WTC11 (cell line): Measurements from ENCODE around the gene DERL2.

Experiments
- ELF4 ChIP-seq: sonication (generic); formaldehyde crosslinking; IDR thresholded peaks from 2 replicates; pipeline ENCODE4 v1.8.1; 2022; ENCODE audit warnings: low read depth, mild to moderate bottlenecking, moderate library complexity, missing genetic modification reagents
- TCF7 ChIP-seq: sonication (generic); formaldehyde crosslinking; IDR thresholded peaks from 2 replicates; pipeline ENCODE4 v1.8.0; 2022; ENCODE audit warnings: mild to moderate bottlenecking, low read depth, missing genetic modification reagents, moderate library complexity
- TP53 ChIP-seq: sonication (generic); formaldehyde crosslinking; IDR thresholded peaks from 2 replicates; pipeline ENCODE4 v1.8.1; 2023; ENCODE audit warnings: mild to moderate bottlenecking, missing genetic modification reagents
- ZNF232 ChIP-seq: sonication (generic); formaldehyde crosslinking; IDR thresholded peaks from 2 replicates; pipeline ENCODE4 v1.8.0; 2022; ENCODE audit warnings: mild to moderate bottlenecking, missing genetic modification reagents
- TF ChIP-seq, protein P1 (sequence below): sonication (generic); formaldehyde crosslinking; IDR thresholded peaks from 2 replicates; pipeline ENCODE4 v1.8.1; 2022; ENCODE audit warnings: missing genetic modification reagents, borderline replicate concordance

GRCh38 chr17:5500247-5500588, 14.2 kb upstream of the DERL2 start:
- TF ChIP-seq TP53 (no peak), TCF7 (CRISPR knock-in tag) (no peak), ELF4 (CRISPR knock-in tag) (no peak), ZNF232 (CRISPR knock-in tag) (no peak)
- TF ChIP-seq, protein P1, sequence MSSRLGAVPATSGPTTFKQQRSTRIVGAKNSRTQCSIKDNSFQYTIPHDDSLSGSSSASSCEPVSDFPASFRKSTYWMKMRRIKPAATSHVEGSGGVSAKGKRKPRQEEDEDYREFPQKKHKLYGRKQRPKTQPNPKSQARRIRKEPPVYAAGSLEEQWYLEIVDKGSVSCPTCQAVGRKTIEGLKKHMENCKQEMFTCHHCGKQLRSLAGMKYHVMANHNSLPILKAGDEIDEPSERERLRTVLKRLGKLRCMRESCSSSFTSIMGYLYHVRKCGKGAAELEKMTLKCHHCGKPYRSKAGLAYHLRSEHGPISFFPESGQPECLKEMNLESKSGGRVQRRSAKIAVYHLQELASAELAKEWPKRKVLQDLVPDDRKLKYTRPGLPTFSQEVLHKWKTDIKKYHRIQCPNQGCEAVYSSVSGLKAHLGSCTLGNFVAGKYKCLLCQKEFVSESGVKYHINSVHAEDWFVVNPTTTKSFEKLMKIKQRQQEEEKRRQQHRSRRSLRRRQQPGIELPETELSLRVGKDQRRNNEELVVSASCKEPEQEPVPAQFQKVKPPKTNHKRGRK (CRISPR knock-in tag), result no peak
